A673 (cell line): ENCODE data around the gene SLIT1. TPM values are rescaled to one million over a fixed set of nuclear protein-coding genes. Genes with fewer than 3 reads are reported as not detected.

Source experiments
- BruUV-seq: library from RNA; stranded (reverse); fragments of 400-500 nt; replicated peaks from 2 replicates; lab custom pipeline; 2021; lab: Mats Ljungman, UMichigan
- CTCF ChIA-PET: fragments of 300-600 bp; sonication (Branson Sonifier 250); formaldehyde crosslinking; loops from one replicate; lab custom pipeline; 2022; ENCODE audit warnings: antibody characterized with exemption; lab: Charles Lee
- POLR2A ChIA-PET: fragments of 300-600 bp; sonication (Branson Sonifier 250); formaldehyde crosslinking; loops from one replicate; lab custom pipeline; 2022; ENCODE audit warnings: antibody characterized with exemption; ENCODE audit not compliant: low non-redundant PET; lab: Charles Lee
- DNase-seq: peaks from one replicate; pipeline ENCODE4 v3.0.0-alpha.2; 2015; ENCODE audit warnings: low spot score
- H3K27ac ChIP-seq: fragments of 200-600 bp; sonication (generic); 2 replicates; pipeline ENCODE4 v1.5.1; 2016; ENCODE audit warnings: mixed run types, low read depth, mild to moderate bottlenecking, mixed read lengths, antibody characterized with exemption, low read length; ENCODE audit not compliant: poor library complexity, severe bottlenecking
- H3K27me3 ChIP-seq: fragments of 200-600 bp; sonication (generic); replicated peaks from 2 replicates; pipeline ENCODE4 v1.6.1; 2017; ENCODE audit warnings: mixed run types, low read depth, mild to moderate bottlenecking, mixed read lengths, antibody characterized with exemption, low read length; ENCODE audit not compliant: insufficient read depth, poor library complexity
- H3K36me3 ChIP-seq: fragments of 200-600 bp; sonication (generic); 2 replicates; pipeline ENCODE4 v1.6.1; 2016; ENCODE audit warnings: mixed run types, mild to moderate bottlenecking, mixed read lengths, antibody characterized with exemption, low read length; ENCODE audit not compliant: insufficient read depth, poor library complexity, severe bottlenecking
- H3K4me1 ChIP-seq: fragments of 200-600 bp; sonication (generic); 2 replicates; pipeline ENCODE4 v1.6.1; 2017; ENCODE audit warnings: mixed run types, mild to moderate bottlenecking, mixed read lengths, antibody characterized with exemption, low read length; ENCODE audit not compliant: insufficient read depth, poor library complexity, severe bottlenecking
- H3K4me3 ChIP-seq: fragments of 200-600 bp; sonication (generic); 2 replicates; pipeline ENCODE4 v1.5.1; 2016; ENCODE audit warnings: low read depth, mixed run types, mild to moderate bottlenecking, mixed read lengths, low read length; ENCODE audit not compliant: poor library complexity, severe bottlenecking
- H3K9me3 ChIP-seq: fragments of 200-600 bp; sonication (generic); 2 replicates; pipeline ENCODE4 v1.6.1; 2016; ENCODE audit warnings: mixed run types, low read depth, mild to moderate bottlenecking, mixed read lengths, antibody characterized with exemption, low read length; ENCODE audit not compliant: poor library complexity, severe bottlenecking
- EZH2 ChIP-seq: fragments of 200-600 bp; sonication (generic); IDR thresholded peaks from 2 replicates; pipeline ENCODE4 v1.6.1; 2017; ENCODE audit warnings: borderline replicate concordance, low read depth, mild to moderate bottlenecking, mixed read lengths, antibody characterized with exemption, low read length; ENCODE audit not compliant: poor library complexity, severe bottlenecking
- intact Hi-C: fragments of 100-400 bp; cut with micrococcal nuclease; formaldehyde crosslinking; loops from one replicate; pipeline ENCODE4 v1.10.0; 2022; ENCODE audit not compliant: unreplicated experiment
- total RNA-seq: library from RNA; stranded (reverse); gene quantifications from 2 replicates; pipeline ENCODE4 v1.2.3, GENCODE V29; 2021
- TF ChIP-seq, protein P1 (sequence below): fragments of 300-800, 200-600 bp; sonication (generic); conservative IDR thresholded peaks from 2 replicates; pipeline ENCODE4 v1.5.1; 2017; ENCODE audit warnings: low read depth, mild to moderate bottlenecking, antibody characterized with exemption, low read length, moderate library complexity, mixed read lengths

Gene SLIT1
- total RNA-seq, 1 experiment from 2014 or later = 0.43 TPM

DNA sequence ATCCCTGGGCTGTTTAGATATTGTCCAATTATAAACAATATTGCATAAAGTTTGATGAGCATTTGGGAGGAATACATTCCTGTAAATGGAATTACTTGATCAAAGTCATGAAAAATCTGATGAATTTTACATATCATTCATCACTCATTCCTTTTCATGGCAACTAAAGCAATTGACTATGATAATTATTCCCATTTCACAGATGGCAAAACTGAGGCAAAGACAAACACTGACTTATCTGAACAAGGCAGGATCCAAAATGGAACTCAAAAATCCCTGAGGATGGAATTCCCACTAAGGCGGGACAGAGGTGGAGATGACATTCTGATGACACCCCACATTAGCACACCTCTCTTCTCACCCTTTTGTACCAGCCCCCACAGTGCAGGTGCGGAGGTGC is 17.1 kb downstream of the SLIT1 start:
- no TSS peak for BruUV-seq
- intact Hi-C loops = no loop called here
- Histone ChIP-seq H3K9me3 (no peaks in the 10 kb centered on the region), H3K27me3 (no peaks in the 10 kb centered on the region), H3K36me3 (no peaks in the 10 kb centered on the region), H3K4me1 (no peaks in the 10 kb centered on the region), H3K4me3 (no peak overlapping the region), H3K27ac (no peak overlapping the region)
- no peak for DNase-seq
- CTCF ChIA-PET = no interaction called here
- POLR2A ChIA-PET = no interaction called here
- TF ChIP-seq, protein P1, sequence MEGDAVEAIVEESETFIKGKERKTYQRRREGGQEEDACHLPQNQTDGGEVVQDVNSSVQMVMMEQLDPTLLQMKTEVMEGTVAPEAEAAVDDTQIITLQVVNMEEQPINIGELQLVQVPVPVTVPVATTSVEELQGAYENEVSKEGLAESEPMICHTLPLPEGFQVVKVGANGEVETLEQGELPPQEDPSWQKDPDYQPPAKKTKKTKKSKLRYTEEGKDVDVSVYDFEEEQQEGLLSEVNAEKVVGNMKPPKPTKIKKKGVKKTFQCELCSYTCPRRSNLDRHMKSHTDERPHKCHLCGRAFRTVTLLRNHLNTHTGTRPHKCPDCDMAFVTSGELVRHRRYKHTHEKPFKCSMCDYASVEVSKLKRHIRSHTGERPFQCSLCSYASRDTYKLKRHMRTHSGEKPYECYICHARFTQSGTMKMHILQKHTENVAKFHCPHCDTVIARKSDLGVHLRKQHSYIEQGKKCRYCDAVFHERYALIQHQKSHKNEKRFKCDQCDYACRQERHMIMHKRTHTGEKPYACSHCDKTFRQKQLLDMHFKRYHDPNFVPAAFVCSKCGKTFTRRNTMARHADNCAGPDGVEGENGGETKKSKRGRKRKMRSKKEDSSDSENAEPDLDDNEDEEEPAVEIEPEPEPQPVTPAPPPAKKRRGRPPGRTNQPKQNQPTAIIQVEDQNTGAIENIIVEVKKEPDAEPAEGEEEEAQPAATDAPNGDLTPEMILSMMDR = no peak
- no peak for TF ChIP-seq EZH2

DNA sequence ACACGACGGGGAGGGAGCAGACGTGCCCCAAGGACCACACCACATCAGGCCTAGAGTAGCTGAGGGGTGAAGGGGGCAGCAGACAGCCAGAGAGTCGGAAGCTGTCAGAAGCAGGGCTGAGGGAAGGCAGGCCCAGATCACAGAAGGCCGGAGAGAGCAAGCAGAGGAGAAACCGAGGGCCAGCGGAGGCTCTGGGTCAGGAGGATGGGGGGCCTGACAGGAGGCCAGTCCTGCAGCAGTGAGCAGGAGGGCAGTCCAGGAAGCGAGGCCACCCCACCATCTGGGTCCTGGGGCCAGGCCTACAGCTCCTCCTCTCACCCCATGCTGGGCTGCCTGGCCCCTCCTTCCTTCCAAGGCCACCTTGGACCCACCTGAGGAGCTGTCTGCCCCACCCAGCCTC is 20.3 kb downstream of the SLIT1 start:
- intact Hi-C loops = no loop called here
- Histone ChIP-seq H3K27me3 (no peaks in the 10 kb centered on the region), H3K4me1 (peaks cover 10% of the 10 kb centered on the region), H3K9me3 (no peaks in the 10 kb centered on the region), H3K27ac (no peak overlapping the region), H3K4me3 (no peak overlapping the region), H3K36me3 (no peaks in the 10 kb centered on the region)
- ChIA-PET POLR2A (no interaction called here), CTCF (no interaction called here)
- TF ChIP-seq, protein P1 = no peak
- TF ChIP-seq EZH2 = no peak
- no TSS peak for BruUV-seq
- no peak for DNase-seq

DNA sequence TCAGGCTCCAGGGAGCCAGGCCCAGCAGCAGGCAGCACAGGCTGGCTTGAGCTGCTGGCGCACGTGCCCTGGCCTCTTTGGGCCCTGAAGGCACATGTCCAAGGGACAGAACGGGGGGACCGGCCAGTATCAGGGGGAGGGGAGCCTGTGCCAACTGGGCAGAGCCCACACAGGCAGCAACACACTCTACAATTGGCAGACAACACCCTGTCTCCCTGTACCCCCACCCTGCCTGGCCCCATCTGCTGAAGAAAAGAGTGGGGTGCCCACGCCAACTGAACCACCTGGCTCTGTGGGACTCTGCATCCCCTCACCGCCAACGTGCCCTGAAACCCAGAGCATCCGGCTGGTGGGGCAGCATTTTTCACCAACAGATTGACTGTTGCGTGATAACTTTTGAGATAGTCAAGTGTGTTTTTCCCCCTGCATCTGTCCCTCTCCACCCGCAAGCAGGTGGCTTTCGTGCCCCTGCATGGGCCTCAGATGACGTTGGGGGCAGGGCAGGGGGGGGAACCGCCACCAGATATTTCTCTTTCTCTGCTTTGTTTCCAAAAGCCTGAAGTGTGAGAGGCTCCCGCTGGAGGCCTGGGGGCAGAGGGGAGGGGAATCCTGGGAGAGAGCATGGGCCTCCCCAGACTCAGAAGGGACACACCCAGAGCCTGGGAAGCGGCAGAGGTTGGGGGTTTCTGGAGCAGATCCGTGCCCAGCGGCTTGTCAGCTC is 21.8 kb downstream of the SLIT1 start:
- no peaks in the 10 kb centered on the region for H3K27me3 ChIP-seq
- intact Hi-C loops = no loop called here
- H3K4me3 ChIP-seq = no peak overlapping the region
- ChIA-PET CTCF (no interaction called here), POLR2A (no interaction called here)
- TF ChIP-seq, protein P1 = no peak
- no peak for TF ChIP-seq EZH2
- DNase-seq = no peak
- no peaks in the 10 kb centered on the region for H3K36me3 ChIP-seq
- BruUV-seq = no TSS peak
- H3K9me3 ChIP-seq = no peaks in the 10 kb centered on the region
- H3K27ac ChIP-seq = peak overlapping the region; percentile 32
- H3K4me1 ChIP-seq = peaks cover 10% of the 10 kb centered on the region
